Progenitor cell of endocrine pancreas (in vitro differentiated cells): ENCODE data around the gene ZNF70. TPM values are rescaled to one million over a fixed set of nuclear protein-coding genes. Genes with fewer than 3 reads are reported as not detected.

Experiments
- DNase-seq: peaks from one replicate; pipeline ENCODE4 v3.0.0; 2021; ENCODE audit warnings: low spot score; ENCODE audit not compliant: unreplicated experiment
- H3K27ac Mint-ChIP-seq: 2 replicates; pipeline ENCODE4 v1.8.0; 2021; ENCODE audit warnings: mild to moderate bottlenecking, moderate library complexity, mixed read lengths
- H3K27me3 Mint-ChIP-seq: 2 replicates; pipeline ENCODE4 v1.8.0; 2021; ENCODE audit warnings: mixed read lengths
- H3K36me3 Mint-ChIP-seq: 2 replicates; pipeline ENCODE4 v1.8.0; 2022; ENCODE audit warnings: mixed read lengths; ENCODE audit not compliant: insufficient read depth
- H3K4me1 Mint-ChIP-seq: 2 replicates; pipeline ENCODE4 v1.8.0; 2021; ENCODE audit warnings: low read depth, mixed read lengths
- H3K4me3 Mint-ChIP-seq: 2 replicates; pipeline ENCODE4 v1.8.0; 2021; ENCODE audit warnings: low read depth, mild to moderate bottlenecking, moderate library complexity, mixed read lengths
- H3K9me3 Mint-ChIP-seq: 2 replicates; pipeline ENCODE4 v1.8.0; 2021; ENCODE audit warnings: low read depth, mixed read lengths
- CTCF ChIP-seq: fragments of 200-600 bp; sonication (generic); IDR thresholded peaks from one replicate; pipeline ENCODE4 v1.5.0; 2021; ENCODE audit warnings: antibody characterized with exemption, mild to moderate bottlenecking; ENCODE audit not compliant: unreplicated experiment
- long read RNA-seq: library from polyadenylated mRNA; unstranded; transcript quantifications from one replicate; pipeline ENCODE4 v2.0.0, GENCODE V29; 2020
- total RNA-seq: library from RNA; stranded (reverse); gene quantifications from 2 replicates; pipeline ENCODE4 v1.2.1, GENCODE V29; 2021

Gene ZNF70
- total RNA-seq: 8.9 and 9.8 TPM in 2 replicates
- long read RNA-seq, full-length matches to known transcripts: 4 of 6 reads
- long read RNA-seq, partial matches to known transcripts: 0 of 6 reads
- long read RNA-seq, other reads (novel, unspliced or antisense): 2 of 6 reads

GRCh38 chr22:23750714-23751440, at the start of gene ZNF70:
TSS of gene ZNF70 (minus strand) at chr22:23751112. CDS start at chr22:23745140, 5,972 bp downstream.
- TF ChIP-seq CTCF: peak; percentile 50
- H3K4me3 Mint-ChIP-seq: peak within 1 kb of the TSS; percentile 80
- peaks cover 3% of the 10 kb centered on the region for H3K36me3 Mint-ChIP-seq
- H3K9me3 Mint-ChIP-seq: no peaks in the 10 kb centered on the region
- peak within 1 kb of the TSS; percentile 94 for H3K27ac Mint-ChIP-seq
- DNase-seq: peak; percentile 86
- no peaks in the 10 kb centered on the region for H3K27me3 Mint-ChIP-seq
- peaks cover 18% of the 10 kb centered on the region for H3K4me1 Mint-ChIP-seq

- Mint-ChIP-seq H3K4me3 (no peak overlapping the region), H3K27ac (no peak overlapping the region), H3K9me3 (no peaks in the 10 kb centered on the region), H3K4me1 (no peaks in the 10 kb centered on the region), H3K36me3 (peaks cover 33% of the 10 kb centered on the region), H3K27me3 (no peaks in the 10 kb centered on the region)
- no peak for DNase-seq
- no peak for TF ChIP-seq CTCF
Measured at GRCh38 chr22:23796461-23796860, 45.5 kb upstream of the ZNF70 start.

- Mint-ChIP-seq H3K36me3 (peaks cover 22% of the 10 kb centered on the region), H3K27me3 (no peaks in the 10 kb centered on the region), H3K4me3 (no peak overlapping the region), H3K9me3 (no peaks in the 10 kb centered on the region), H3K27ac (no peak overlapping the region), H3K4me1 (peaks cover 16% of the 10 kb centered on the region)
- DNase-seq: no peak
- TF ChIP-seq CTCF: no peak
Measured at GRCh38 chr22:23793326-23793725, 42.4 kb upstream of the ZNF70 start.

GRCh38 chr22:23791738-23792645, 41.1 kb upstream of the ZNF70 start:
- Mint-ChIP-seq H3K27me3 (no peaks in the 10 kb centered on the region), H3K4me3 (no peak overlapping the region), H3K27ac (no peak overlapping the region), H3K9me3 (no peaks in the 10 kb centered on the region), H3K36me3 (peaks cover 20% of the 10 kb centered on the region), H3K4me1 (peaks cover 23% of the 10 kb centered on the region)
- TF ChIP-seq CTCF: no peak
- DNase-seq: no peak
